ENCODE results near the gene CD300E.
"Not testable (repeated sequence)": the region's sequence is repeated elsewhere in the genome, so short reads cannot be mapped to it uniquely, and the experiment has no call there.

CD300E gene

DNA sequence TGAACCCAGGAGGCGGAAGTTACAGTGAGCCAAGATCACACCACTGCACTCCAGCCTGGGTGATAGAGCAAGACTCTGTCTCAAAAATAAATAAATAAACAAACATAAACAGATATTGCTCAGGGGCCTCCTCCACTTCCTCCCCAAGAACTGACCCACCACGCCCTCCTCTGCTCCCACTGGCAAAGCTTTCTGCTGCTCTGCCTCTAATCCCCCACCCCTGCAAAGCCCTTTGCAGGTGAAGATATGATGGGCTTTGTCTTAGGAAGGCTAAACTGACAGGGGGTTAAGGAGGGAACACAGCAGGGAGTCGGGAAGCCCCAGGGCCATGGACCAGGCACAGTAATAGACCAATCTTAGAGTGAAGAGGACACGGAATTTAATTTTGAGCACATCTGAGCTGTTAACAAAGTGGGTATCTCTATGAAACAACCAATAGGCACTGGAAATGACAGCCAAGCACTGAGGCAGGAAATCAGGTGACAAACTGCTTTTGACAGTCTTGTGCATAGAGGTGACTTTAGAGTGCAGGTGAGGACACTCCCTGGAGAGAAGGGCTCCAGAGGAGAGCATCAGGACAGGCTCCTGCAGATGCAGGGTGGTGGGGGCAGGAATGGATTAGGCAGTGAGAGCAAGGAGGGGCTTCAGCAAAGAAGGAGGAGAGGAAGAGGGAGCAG is 25.1 kb downstream of the CD300E start:
- no peak for DNase-seq

DNA sequence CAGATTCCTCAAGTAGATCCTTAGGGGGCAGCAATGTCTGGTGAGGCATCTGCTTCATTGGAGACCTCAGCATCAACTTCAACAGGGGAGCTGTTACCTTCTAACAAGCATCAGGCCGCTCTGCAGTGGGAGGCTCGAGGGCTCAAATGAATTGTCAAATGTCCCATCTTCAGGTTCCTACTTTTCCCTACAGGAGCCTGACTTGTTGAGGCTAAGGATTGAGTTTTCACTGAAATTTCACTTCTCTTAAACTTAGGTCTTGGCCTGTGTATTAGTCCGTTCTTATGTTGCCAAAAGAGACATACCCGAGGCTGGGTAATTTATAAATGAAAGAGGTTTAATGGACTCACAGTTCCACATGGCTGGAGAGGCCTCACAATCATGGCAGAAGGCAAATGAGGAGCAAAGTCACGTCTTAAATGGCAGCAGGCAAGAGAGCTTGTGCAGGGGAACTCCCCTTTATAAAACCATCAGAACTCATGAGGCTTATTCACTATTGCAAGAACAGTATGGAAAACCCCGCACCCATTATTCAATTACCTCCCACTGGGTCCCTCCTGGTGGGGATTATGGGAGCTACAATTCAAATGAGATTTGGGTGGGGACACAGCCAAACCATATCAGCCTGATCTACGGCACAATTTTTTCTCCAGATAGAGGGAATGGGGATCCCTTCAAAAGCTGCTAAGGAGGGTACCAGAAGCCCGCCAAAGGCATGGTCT is 26.3 kb downstream of the CD300E start:
- no peak for DNase-seq

DNA sequence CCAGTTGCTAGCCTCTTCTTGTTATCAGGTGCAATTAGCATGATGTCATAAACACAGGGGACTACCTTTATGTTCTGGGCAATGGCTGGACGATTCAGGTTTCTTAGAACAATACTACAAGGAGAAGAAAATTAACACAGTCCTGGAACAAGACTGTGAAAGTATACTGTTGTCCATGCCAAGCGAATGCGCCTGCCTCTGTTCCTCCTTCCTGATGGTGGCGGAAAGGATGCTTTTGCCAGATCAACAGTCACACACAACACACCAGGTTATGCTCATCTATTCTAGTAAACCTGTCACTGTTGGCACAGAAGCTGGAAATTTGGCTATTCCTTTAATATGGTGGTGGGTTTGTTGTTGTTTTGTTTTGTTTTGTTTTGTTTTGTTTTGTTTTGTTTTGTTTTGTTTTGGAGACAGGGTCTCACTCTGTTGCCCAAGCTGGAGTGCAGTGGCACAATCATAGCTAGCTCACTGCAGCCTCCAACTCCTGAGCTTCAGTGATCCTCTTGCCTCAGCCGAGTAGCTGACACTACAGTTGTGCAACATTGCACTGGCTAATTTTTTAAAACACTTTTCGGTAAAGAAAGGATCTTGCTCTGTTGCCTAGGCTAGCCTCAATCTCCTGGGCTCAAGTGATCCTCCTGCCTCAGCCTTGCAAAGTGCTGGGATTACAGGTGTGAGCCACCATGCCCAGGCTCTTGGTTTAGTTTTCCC is 28.3 kb downstream of the CD300E start:
- no peak for DNase-seq

DNA sequence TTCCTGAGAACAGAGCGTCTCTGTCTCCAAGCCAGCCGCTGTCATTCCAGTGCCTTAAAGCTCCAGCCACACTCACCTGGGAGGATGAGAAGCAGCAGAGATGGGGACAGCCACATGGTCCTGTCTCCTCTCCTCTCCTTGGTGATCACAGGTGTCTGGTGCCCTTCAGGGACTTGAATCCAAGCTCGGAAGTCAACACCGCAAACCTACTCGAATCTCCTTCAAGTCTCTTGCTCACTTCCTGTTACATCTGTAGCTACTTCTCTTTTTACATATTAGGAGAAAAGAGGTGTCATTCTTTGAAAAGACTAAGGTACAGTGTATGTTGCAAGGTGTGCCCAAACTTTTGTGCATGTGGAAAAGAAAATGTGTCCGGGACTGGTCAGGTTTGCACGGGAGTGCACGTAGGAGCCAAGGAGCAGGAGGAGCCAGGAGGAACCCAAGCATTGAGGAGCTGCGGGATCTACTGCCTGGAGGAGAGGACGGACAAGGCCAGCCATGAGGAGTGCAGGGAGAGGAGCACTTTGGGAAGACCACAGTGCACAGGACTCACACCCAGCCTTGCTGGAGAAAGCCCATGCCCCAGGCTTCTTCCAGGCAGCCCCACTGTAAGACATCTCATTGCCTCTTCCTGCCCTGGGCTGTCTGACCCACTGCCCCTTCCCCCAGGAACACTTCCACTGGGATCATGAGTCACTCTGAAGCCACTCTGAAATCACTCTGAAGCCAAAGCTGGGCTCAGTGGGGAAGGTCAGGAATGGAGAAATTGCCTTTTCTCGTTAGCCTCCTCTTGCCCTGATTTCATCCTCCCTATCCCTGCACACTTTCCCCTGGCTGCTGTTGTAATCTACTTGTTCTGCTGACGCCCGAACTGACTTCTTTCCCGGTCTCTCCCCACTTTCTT is 31.2 kb downstream of the CD300E start, which contains the start of gene CD300LD:
Gene CD300LD, minus strand, starts transcription at position 197 of the 904 bp plus-strand sequence. Its CDS starts 81 bp downstream, at position 116.
- DNase-seq: no peak

DNA sequence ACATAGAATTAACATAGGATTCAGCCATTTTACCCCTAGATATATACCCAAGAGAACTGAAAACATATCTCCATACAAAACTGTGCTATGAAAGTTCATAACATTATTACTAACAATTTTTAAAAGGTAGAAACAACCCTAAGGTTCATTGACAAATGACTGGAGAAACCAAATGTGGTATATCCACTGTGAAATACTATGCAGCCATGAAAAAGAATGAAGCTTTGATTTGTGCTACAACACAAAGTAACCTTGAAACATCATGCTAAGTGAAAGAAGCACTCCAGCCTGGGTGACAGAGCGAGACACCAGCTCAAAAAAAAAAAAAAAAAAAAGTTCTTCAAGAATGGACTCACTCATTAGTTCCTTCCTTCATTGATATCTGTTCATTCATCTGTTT is 32.0 kb downstream of the CD300E start:
- DNase-seq: no peak

DNA sequence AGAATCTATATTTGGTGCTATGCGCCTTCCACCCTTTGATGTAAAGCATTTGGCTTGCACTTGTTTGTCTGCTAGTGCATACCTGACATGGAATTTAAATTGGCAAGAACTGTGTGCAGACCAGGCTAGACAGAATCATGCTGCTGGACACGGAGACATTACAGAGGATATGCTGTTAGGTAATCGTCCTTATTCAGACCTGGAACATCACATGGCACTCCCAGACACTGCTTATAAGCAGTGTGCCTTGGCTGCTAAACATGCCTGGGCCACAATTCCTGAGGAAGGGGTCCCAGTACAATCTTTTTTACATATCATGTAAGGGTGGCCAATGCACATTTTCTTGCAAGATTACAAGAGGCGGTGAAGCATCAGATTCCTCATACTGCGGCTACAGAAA is 37.8 kb downstream of the CD300E start:
- no peak for DNase-seq

DNA sequence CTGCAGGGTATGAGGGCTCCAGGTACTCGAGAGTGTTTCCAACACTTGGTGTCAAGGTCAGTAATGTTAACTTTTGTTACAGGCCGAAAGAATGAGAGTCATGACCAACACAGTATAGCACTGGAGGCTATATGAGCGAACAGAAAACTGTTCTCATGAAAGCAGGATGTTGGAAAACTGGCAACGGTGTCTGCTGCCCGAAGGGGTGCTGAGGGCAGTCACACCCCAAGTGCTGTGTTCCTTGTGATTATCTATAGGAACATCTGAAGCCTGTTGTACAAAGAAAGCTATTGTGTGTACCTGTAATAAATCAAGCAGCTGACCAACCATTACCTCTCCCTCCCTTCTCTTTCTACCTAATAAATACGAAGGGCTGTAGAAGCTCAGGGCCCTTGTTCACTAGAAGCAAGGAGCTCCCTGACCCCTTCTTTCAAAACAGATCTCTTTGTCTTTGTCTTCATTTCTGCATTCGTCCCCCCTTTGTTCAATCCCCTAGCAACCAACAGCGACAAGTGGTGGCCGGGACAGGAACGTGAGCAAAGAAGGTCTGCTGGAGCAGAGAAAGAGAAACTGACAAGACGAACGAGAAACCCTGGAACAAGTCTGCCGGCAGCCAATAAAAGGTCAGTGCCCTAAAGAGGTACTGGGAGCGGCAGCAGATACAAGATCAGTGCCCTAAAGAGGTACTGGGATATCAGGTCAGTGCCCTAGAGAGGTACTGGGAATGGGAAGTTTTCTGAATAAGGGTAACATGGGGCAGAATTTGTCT is 39.1 kb downstream of the CD300E start:
- DNase-seq: no peak

DNA sequence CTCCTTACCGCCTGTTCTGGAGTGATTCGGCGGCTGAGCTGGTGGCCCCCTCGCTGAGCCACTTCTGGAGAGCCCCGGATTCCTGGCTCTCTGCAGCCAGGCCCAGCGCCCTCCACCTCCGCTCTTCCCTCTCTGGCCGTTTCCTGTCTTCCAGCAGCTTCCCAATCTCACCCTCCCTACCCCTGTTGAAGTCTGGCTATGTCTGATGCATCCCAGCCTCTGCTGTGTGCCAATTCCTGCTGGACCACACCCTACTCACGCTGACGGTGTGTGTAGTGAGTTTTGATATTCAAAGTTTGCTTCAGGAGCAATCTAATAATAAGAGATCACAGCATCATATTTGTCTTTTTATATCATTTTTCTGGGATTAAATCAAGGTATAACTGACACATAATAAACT is 40.9 kb downstream of the CD300E start:
- no peak for DNase-seq

DNA sequence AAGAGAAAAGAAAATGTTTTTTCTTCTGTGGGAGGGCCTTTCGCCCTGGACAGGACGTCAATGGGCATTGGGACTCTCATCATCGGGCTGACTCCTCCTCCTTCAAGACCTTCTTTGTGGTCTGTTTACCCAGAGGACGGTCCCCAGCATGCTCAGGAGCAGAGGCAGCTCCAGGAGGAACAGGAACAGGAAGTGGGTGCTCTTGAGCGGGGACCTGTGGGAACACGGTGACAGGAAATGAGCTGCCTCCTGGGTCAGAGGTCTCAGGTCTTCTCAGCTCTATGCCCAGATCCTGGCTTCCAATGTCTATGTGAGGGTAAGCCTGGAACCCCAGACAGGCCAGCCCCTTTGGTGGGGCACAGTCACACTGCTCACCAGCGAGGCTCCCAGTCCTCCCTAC is 43.6 kb downstream of the CD300E start:
- no peak for DNase-seq

DNA sequence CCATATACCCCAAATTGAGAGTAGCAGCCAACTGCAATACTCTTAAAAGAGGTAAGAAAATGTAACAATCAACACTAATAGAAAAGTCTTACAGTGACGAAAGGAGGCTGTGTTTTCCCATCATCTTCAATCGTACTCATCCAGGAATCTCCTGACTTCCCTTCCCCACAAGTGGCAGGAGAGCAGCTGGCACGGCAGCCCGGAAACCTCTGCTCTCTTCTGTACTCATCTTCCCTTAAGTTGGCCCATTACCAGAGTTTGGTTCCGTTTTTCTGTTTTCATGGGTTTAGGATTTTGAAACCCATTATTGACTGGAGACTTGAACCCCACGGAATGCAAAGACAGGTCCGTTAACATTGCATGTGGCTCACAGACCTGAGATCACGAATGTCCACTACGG is 44.6 kb downstream of the CD300E start:
- DNase-seq: no peak

DNA sequence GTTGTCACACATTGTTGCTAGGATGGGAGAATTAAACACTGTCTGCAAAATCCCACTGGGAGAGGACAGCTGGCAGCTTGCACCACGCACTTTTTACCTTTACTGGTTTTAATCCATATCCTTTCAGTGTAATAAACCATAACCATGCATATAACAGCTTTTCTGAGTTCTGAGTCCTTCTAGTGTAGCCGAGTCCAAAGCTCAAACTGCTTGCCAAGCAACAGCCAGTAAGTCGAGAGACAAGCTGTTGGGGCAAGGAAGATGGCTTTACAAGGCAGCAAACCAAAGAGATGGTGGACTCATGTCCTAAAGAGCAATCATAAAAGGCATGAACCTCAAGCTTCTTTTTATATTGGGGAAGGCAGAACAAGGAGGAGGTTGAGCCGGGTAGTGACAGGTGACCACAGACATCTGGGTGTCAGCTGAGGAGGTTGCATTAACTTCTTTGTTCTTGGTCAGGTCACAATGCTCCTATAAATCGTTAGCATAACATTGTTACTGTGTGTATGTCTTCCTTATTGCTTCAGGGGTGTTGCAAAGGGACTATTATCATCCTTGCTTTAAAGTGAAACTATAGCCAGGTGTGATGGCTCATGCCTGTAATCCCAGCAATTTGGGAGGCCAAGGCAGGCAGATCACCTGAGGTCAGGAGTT is 48.9 kb downstream of the CD300E start:
- DNase-seq: no peak

DNA sequence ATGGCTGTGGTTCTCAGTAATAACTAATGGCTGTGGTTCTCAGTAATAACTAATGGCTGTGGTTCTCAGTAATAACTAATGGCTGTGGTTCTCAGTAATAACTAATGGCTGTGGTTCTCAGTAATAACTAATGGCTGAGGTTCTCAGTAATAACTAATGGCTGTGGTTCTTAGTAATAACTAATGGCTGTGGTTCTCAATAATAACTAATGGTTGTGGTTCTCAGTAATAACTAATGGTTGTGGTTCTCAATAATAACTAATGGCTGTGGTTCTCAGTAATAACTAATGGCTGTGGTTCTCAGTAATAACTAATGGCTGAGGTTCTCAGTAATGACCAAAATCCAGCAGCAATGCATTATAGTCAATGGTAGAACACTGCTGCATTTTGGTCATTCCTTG is 49.9 kb downstream of the CD300E start:
- not testable (repeated sequence) for DNase-seq

DNA sequence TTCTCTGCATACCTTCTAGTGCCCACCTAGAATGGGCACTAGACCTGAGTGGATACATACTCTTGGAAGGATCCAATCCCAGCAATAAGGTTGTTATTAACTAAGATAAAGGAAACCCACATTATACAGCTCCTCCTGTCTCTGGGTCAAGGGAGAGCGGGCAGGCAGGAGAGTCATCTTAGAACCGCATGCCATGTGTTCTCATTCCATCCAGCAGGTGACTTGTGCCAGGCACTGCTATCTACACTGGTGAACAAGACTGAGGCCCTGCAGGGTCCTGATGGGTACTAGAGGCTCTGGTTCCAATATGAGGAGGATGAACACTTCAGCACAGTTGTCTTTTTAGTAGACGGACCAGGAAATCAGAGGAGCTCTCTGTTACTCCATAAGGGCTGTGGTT is 50.4 kb downstream of the CD300E start:
- DNase-seq: no peak

DNA sequence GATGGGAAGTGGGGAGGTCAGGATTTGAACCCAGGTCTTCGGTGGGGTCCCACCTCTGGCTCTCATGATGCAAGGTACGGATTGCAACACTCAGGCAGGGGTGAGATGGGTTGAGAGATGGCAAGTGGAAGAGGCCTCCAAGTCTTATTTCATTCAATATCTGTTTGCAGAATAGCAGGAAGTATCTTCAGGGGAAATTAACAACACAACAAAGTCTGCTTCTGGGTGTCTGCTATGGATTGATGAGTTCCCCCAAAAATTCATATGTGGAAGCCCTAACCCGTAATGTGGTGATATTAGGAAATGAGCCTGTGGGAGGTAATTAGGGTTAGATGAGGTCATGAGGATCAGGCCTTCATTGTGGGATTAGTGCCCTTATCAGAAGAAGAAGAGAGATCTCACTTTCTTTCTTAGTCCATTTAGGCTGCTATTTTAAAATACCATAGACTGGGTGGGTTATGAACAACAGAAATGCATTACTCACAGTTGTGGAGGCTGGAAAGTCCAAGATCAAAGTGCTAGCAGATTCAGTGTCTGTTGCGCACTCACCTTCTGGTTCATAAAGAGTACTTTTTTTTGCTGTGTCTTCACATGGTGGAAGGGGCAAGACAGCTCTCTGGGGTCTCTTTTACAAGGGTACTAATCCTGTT is 51.8 kb downstream of the CD300E start:
- DNase-seq: no peak

DNA sequence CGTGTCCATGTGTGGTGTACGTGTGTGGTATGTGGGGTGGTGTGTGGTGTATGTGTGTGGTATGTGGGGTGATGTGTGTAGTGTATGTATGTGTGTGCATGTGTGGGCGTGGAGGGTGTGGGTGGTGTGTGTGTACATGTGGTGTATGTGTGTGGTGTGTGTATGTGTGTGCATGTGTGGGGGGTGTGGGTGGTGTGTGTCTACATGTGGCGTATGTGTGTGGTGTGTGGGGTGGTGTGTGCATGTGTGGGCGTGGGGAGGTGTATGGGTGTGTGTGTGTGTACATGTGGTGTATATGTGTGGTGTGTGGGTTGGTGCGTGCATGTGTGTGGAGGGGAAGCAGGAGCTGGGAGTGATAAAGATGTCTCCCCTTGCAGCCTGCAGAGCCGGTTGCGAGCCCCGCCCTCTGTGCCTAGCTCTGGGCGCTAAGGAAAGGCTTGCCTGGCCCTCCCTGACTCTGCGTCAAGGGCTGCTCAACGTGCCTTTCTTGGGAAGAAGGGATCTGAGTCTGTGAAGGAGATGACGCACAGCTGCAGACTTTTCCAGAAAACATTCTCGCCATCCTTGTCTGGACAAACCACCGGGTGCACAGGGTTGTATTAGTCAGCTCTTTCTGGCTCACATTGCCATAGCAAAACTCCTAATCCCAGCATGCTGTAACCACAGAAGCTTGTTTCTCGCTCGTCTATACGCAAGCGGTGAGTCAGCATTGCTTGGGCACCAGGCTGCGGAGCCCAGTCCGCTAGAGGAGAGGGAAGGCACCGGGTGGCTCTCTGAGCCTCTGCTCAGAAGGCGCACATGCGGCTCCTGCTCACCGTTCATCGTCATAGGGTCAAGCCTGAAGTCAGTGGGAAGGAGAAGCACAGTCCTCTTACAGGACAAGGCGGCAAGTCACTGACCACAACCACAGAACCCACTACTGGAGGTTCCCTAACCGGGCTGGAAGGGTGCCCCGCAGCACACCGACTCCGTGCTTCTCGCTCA is 54.2 kb downstream of the CD300E start:
- DNase-seq: no peak

DNA sequence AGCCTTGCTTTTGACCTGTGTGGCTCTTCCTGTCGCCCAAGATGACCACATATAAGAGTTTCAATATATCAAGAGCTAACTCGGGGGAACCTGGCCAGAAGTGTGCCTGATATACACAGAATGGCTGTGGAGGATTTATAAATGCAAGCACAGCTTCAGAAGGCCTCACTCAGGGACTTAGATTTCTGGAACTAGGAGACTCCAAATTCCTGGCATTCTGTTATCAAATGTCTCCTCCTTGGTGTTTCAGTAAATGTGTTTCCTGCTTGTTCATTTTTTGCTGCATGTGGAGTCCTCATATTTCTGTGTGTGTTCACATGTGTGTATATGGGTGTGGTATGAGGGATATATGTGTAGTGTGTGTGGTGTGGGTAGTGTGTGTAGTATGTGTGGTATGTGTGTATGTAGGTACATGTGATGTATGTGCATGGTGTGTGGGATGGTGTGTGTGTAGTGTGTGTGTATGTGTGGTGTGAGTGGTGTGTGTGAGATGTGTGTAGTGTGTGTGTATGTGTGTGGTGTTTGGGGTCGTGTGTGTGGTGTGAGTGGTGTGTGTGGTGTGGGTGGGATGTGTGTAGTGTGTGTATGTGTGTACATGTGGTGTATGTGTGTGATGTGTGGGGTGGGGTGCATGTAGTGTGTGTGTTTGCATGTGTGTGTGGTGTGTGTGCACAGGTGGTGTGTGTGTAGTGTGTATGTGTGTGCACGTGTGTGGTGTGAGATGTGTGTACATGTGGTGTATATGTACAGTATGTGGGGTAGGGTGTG is 55.2 kb downstream of the CD300E start:
- DNase-seq: no peak

DNA sequence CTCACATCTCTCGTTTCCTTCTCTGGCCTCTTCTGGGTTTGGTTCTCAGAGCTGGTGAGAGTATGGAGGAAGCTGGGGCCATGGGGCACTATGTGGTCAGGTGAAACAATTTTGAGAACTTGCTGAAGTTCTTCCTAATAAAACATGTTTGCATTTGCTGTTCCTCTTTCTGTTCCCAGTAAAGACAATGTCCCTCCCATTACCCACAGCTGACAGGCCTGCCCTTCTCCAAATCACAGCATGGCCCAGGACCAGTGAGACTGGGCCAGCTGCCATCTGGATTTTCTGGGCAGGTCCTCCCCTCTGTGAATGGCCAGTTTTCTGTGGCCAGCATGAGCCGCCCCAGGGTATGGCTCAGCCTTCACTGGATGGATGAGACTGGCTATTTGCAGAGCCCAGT is 56.1 kb downstream of the CD300E start, which contains the start of gene CD300H:
Gene CD300H, minus strand, starts transcription at position 113 of the 400 bp plus-strand sequence.
- no peak for DNase-seq

DNA sequence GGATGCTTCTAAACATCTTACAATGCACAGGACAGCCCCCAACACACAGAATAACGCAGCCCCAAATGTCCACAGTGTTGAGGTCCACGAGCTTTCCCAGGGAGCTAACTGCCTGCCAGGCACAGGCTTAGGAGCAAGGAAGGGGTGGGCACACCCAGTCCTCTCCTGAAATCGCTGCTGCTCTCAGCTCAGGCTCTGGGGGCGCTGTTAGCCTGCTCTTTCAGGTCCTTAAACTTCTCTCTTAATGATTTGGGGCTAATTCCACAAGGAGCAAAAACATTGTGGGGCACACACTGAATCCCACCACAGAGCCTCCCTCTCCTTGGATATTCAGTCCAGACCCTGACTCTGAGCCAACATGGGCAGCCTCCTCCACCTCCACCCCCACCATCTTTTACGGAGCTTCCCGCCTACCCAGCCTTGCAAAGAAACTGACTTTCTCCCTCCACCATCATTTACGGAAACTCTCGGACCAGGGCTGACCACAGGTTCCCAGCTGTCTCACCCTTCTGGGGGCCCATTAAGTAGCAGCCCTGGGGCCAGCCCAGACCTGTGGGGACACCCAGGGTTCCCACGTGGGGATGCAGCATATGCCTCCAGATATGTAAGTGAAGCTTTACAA is 57.3 kb downstream of the CD300E start:
- DNase-seq: no peak

Measured in central memory CD4-positive, alpha-beta T cell (primary cell).